ENCODE data around the gene CATSPERD. TPM values are rescaled to one million over a fixed set of nuclear protein-coding genes. Genes with fewer than 3 reads are reported as not detected.

CATSPERD gene
- total RNA-seq, 1 donor from 2014 or later = not detected

GRCh38 chr19:5801796-5802619 is 81.6 kb downstream of the CATSPERD start:
- Histone ChIP-seq H2AFZ (ENCODE audit: low read depth, low read length) (peak overlapping the region; percentile 19), H3K4me3 (ENCODE audit: insufficient read depth, low read depth, low read length) (no peak overlapping the region), H3K79me2 (ENCODE audit: insufficient read depth, low read length) (no peaks in the 10 kb centered on the region), H3K27ac (ENCODE audit: low read depth, low read length) (no peak overlapping the region), H3K4me1 (ENCODE audit: insufficient read depth, low read length) (peaks cover 5% of the 10 kb centered on the region), H3K9me3 (ENCODE audit: insufficient read depth, low read depth, low read length) (no peaks in the 10 kb centered on the region), H3K9ac (ENCODE audit: low read length) (no peak overlapping the region), H3K27me3 (ENCODE audit: insufficient read depth, low read length) (peaks cover 20% of the 10 kb centered on the region), H3K36me3 (ENCODE audit: insufficient read depth, low read length) (no peaks in the 10 kb centered on the region), H4K20me1 (ENCODE audit: insufficient read depth, low read length) (no peaks in the 10 kb centered on the region), H3K4me2 (ENCODE audit: low read length) (no peak overlapping the region)
- FAIRE-seq = no peak
- no peaks in the 10 kb centered on the region for H3K36me3 Mint-ChIP-seq (ENCODE audit: low read depth, unreplicated experiment)
- no peak overlapping the region for H3K27ac Mint-ChIP-seq (ENCODE audit: unreplicated experiment)
- no peak overlapping the region for H3K4me3 Mint-ChIP-seq (ENCODE audit: unreplicated experiment)
- no peaks in the 10 kb centered on the region for H3K4me1 Mint-ChIP-seq (ENCODE audit: low read depth, unreplicated experiment)
- no peaks in the 10 kb centered on the region for H3K9me3 Mint-ChIP-seq (ENCODE audit: unreplicated experiment)
- TF ChIP-seq, protein P1, sequence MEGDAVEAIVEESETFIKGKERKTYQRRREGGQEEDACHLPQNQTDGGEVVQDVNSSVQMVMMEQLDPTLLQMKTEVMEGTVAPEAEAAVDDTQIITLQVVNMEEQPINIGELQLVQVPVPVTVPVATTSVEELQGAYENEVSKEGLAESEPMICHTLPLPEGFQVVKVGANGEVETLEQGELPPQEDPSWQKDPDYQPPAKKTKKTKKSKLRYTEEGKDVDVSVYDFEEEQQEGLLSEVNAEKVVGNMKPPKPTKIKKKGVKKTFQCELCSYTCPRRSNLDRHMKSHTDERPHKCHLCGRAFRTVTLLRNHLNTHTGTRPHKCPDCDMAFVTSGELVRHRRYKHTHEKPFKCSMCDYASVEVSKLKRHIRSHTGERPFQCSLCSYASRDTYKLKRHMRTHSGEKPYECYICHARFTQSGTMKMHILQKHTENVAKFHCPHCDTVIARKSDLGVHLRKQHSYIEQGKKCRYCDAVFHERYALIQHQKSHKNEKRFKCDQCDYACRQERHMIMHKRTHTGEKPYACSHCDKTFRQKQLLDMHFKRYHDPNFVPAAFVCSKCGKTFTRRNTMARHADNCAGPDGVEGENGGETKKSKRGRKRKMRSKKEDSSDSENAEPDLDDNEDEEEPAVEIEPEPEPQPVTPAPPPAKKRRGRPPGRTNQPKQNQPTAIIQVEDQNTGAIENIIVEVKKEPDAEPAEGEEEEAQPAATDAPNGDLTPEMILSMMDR (IDR thresholded peaks at IDR 0.05; ENCODE audit: insufficient read depth, low read depth, low read length) = no peak
- TF ChIP-seq EZH2 (IDR thresholded peaks at IDR 0.05; ENCODE audit: insufficient read depth, low read length) = no peak
- peaks cover 37% of the 10 kb centered on the region for H3K27me3 Mint-ChIP-seq (ENCODE audit: low read depth, unreplicated experiment)
- DNase-seq (ENCODE audit: low read depth) = no peak

DNA sequence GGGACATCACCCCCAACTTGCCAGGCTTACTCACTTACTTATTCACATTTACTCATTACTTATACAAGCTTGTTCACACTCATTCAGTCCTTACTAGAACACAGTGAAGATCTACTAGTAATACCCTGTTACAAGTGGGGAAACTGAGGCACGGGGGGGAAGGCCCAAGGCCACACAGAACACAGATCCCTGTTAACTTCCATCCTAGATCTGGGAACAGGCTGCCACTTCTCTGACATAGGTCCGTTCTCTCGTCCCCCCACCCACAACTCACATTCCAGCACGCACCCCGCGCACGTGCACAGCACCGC is 83.0 kb downstream of the CATSPERD start:
- Histone ChIP-seq H4K20me1 (ENCODE audit: insufficient read depth, low read length) (no peaks in the 10 kb centered on the region), H3K9me3 (ENCODE audit: insufficient read depth, low read depth, low read length) (no peaks in the 10 kb centered on the region), H3K79me2 (ENCODE audit: insufficient read depth, low read length) (no peaks in the 10 kb centered on the region), H3K27me3 (ENCODE audit: insufficient read depth, low read length) (peaks cover 20% of the 10 kb centered on the region), H3K4me1 (ENCODE audit: insufficient read depth, low read length) (peaks cover 5% of the 10 kb centered on the region), H2AFZ (ENCODE audit: low read depth, low read length) (peak overlapping the region; percentile 58), H3K4me3 (ENCODE audit: insufficient read depth, low read depth, low read length) (no peak overlapping the region), H3K4me2 (ENCODE audit: low read length) (peak overlapping the region; percentile 86), H3K9ac (ENCODE audit: low read length) (peak overlapping the region; percentile 40), H3K36me3 (ENCODE audit: insufficient read depth, low read length) (no peaks in the 10 kb centered on the region), H3K27ac (ENCODE audit: low read depth, low read length) (no peak overlapping the region)
- TF ChIP-seq, protein P1 (IDR thresholded peaks at IDR 0.05; ENCODE audit: insufficient read depth, low read depth, low read length) = no peak
- TF ChIP-seq EZH2 (IDR thresholded peaks at IDR 0.05; ENCODE audit: insufficient read depth, low read length) = no peak
- Mint-ChIP-seq H3K9me3 (ENCODE audit: unreplicated experiment) (no peaks in the 10 kb centered on the region), H3K4me1 (ENCODE audit: low read depth, unreplicated experiment) (no peaks in the 10 kb centered on the region), H3K27ac (ENCODE audit: unreplicated experiment) (peak overlapping the region; percentile 26), H3K27me3 (ENCODE audit: low read depth, unreplicated experiment) (peaks cover 44% of the 10 kb centered on the region), H3K36me3 (ENCODE audit: low read depth, unreplicated experiment) (no peaks in the 10 kb centered on the region), H3K4me3 (ENCODE audit: unreplicated experiment) (no peak overlapping the region)
- no peak for DNase-seq (ENCODE audit: low read depth)
- FAIRE-seq = no peak
